HG03159 (cell line): Measurements from ENCODE around the gene IPCEF1.
A peak's percentile ranks its signal among the peaks of the same experiment; 100 is the strongest.
"Not testable (repeated sequence)": the region's sequence is repeated elsewhere in the genome, so short reads cannot be mapped to it uniquely, and the experiment has no call there.

ENCODE experiments used
- ATAC-seq: cut with Tn5 transposase; IDR thresholded peaks from one replicate; pipeline ENCODE4 v1.9.1; 2021; ENCODE audit warnings: mild to moderate bottlenecking, moderate library complexity; ENCODE audit not compliant: unreplicated experiment

IPCEF1 gene

GRCh38 chr6:154337406-154338005 lies 19.1 kb downstream of the IPCEF1 start:
- no peak for ATAC-seq

GRCh38 chr6:154334147-154334546 lies 22.5 kb downstream of the IPCEF1 start:
- not testable (repeated sequence) for ATAC-seq

GRCh38 chr6:154331750-154332149 lies 24.9 kb downstream of the IPCEF1 start:
- no peak for ATAC-seq

- no peak for ATAC-seq
These were observed 27.0 kb downstream of the IPCEF1 start for GRCh38 chr6:154329350-154330170.

GRCh38 chr6:154327313-154327712 lies 29.3 kb downstream of the IPCEF1 start:
- not testable (repeated sequence) for ATAC-seq

GRCh38 chr6:154325142-154325541 lies 31.5 kb downstream of the IPCEF1 start:
- no peak for ATAC-seq

GRCh38 chr6:154320181-154320580 lies 36.4 kb downstream of the IPCEF1 start:
- ATAC-seq: no peak

- ATAC-seq: no peak
These were observed 37.3 kb downstream of the IPCEF1 start for GRCh38 chr6:154319231-154319858.

GRCh38 chr6:154318721-154319120 lies 37.9 kb downstream of the IPCEF1 start:
- ATAC-seq: no peak

GRCh38 chr6:154316131-154316530 lies 40.5 kb downstream of the IPCEF1 start:
- ATAC-seq: no peak

GRCh38 chr6:154314084-154314483 lies 42.5 kb downstream of the IPCEF1 start:
- ATAC-seq: no peak

- ATAC-seq: no peak
These were observed 47.6 kb downstream of the IPCEF1 start for GRCh38 chr6:154308986-154309385.

GRCh38 chr6:154307696-154308425 lies 48.7 kb downstream of the IPCEF1 start:
- no peak for ATAC-seq

- not testable (repeated sequence) for ATAC-seq
These were observed 49.5 kb downstream of the IPCEF1 start for GRCh38 chr6:154307147-154307546.

- ATAC-seq: peak; percentile 73
These were observed 49.9 kb downstream of the IPCEF1 start for GRCh38 chr6:154306696-154307095.

GRCh38 chr6:154304191-154304590 lies 52.4 kb downstream of the IPCEF1 start:
- no peak for ATAC-seq

- not testable (repeated sequence) for ATAC-seq
These were observed 53.0 kb downstream of the IPCEF1 start for GRCh38 chr6:154303642-154304041.

- ATAC-seq: peak; percentile 88
These were observed 54.5 kb downstream of the IPCEF1 start for GRCh38 chr6:154301839-154302752.

- no peak for ATAC-seq
These were observed 55.4 kb downstream of the IPCEF1 start for GRCh38 chr6:154301086-154301625.

GRCh38 chr6:154298297-154298696 lies 58.3 kb downstream of the IPCEF1 start:
- ATAC-seq: peak; percentile 49
